CD14-positive monocyte (primary cell): ENCODE results near the gene ULK4. TPM values are rescaled to one million over a fixed set of nuclear protein-coding genes. Genes with fewer than 3 reads are reported as not detected.

ENCODE experiments used
- DNase-seq, 3 donors: peaks; one replicate each; pipeline ENCODE4 v3.0.0-alpha.2; 2011 to 2022
- H2AFZ ChIP-seq: 2 replicates; pipeline ENCODE4 v1.6.0; 2012; ENCODE audit warnings: mild to moderate bottlenecking, low read depth, low read length, inconsistent platforms; ENCODE audit not compliant: insufficient read depth, poor library complexity, severe bottlenecking
- H3K27ac ChIP-seq, 2 donors: 1 replicate in 1 of 2; 2 replicates in 1 of 2; pipeline ENCODE4 v1.5.1; 2012 to 2013; ENCODE audit warnings: low read length in 2 of 2, control low read depth in 1 of 2, inconsistent platforms in 1 of 2, low read depth in 1 of 2, mild to moderate bottlenecking in 1 of 2
- H3K27me3 ChIP-seq, 2 donors: one replicate each; pipeline versions ENCODE4 v1.6.0 to v1.6.1; 2011 to 2013; ENCODE audit warnings: low read length in 2 of 2; ENCODE audit not compliant: control insufficient read depth in 2 of 2, insufficient read depth in 2 of 2
- H3K36me3 ChIP-seq, 2 donors: replicated peaks in 1 of 2; 1 replicate in 1 of 2; 2 replicates in 1 of 2; pipeline versions ENCODE4 v1.5.1 to v1.6.1; 2012 to 2013; ENCODE audit warnings: low read length in 2 of 2, control low read depth in 1 of 2, inconsistent platforms in 1 of 2, mild to moderate bottlenecking in 1 of 2; ENCODE audit not compliant: insufficient read depth in 2 of 2, control insufficient read depth in 1 of 2
- H3K4me1 ChIP-seq, 2 donors: 1 replicate in 1 of 2; 2 replicates in 1 of 2; pipeline versions ENCODE4 v1.5.1 to v1.6.1; 2012 to 2013; ENCODE audit warnings: low read length in 2 of 2, control low read depth in 1 of 2, inconsistent platforms in 1 of 2, mild to moderate bottlenecking in 1 of 2, moderate library complexity in 1 of 2; ENCODE audit not compliant: insufficient read depth in 2 of 2, control insufficient read depth in 1 of 2
- H3K4me2 ChIP-seq: replicated peaks from 2 replicates; pipeline ENCODE3; 2012; ENCODE audit warnings: low read length, moderate library complexity, mild to moderate bottlenecking; ENCODE audit not compliant: poor library complexity, severe bottlenecking; ENCODE audit errors: extremely low read depth
- H3K4me3 ChIP-seq, 3 experiments: fragments of 200-600 bp in 1 of 3; sonication (generic) in 1 of 3; replicated peaks in 1 of 3; 1 replicate in 2 of 3; 2 replicates in 1 of 3; pipeline ENCODE4 v1.5.1; 2011 to 2013; ENCODE audit warnings: low read length in 3 of 3, mild to moderate bottlenecking in 3 of 3, control low read depth in 2 of 3, low read depth in 2 of 3, inconsistent platforms in 1 of 3, moderate library complexity in 1 of 3
- H3K79me2 ChIP-seq: 2 replicates; pipeline ENCODE4 v1.6.0; 2012; ENCODE audit warnings: mild to moderate bottlenecking, control low read depth, inconsistent platforms, low read length, moderate library complexity; ENCODE audit not compliant: insufficient read depth
- H3K9ac ChIP-seq: 2 replicates; pipeline ENCODE4 v1.6.0; 2017; ENCODE audit warnings: low read length, mild to moderate bottlenecking; ENCODE audit not compliant: insufficient read depth, poor library complexity, severe bottlenecking
- H3K9me3 ChIP-seq, 2 donors: replicated peaks in 1 of 2; 1 replicate in 1 of 2; 2 replicates in 1 of 2; pipeline versions ENCODE4 v1.5.1 to v1.6.1; 2012 to 2013; ENCODE audit warnings: low read length in 2 of 2, control low read depth in 1 of 2; ENCODE audit not compliant: control insufficient read depth in 1 of 2, insufficient read depth in 1 of 2
- H4K20me1 ChIP-seq: 2 replicates; pipeline ENCODE4 v1.6.0; 2012; ENCODE audit warnings: mild to moderate bottlenecking, low read length, control low read depth, moderate library complexity; ENCODE audit not compliant: insufficient read depth
- H3K27ac Mint-ChIP-seq, 7 donors: one replicate each; pipeline ENCODE4 v1.8.0; 2020; ENCODE audit warnings: mild to moderate bottlenecking in 7 of 7, mixed read lengths in 7 of 7, moderate library complexity in 6 of 7, inconsistent platforms in 2 of 7
- H3K27me3 Mint-ChIP-seq, 3 donors: one replicate each; pipeline ENCODE4 v1.8.0; 2021 to 2022; ENCODE audit warnings: low read depth in 3 of 3, mild to moderate bottlenecking in 3 of 3, mixed read lengths in 3 of 3, moderate library complexity in 3 of 3, inconsistent platforms in 1 of 3
- H3K36me3 Mint-ChIP-seq, 2 donors: one replicate each; pipeline ENCODE4 v1.8.0; 2020; ENCODE audit warnings: mixed read lengths in 2 of 2, inconsistent platforms in 1 of 2, mild to moderate bottlenecking in 1 of 2
- H3K4me1 Mint-ChIP-seq: one replicate; pipeline ENCODE4 v1.8.0; 2020; ENCODE audit warnings: mild to moderate bottlenecking, mixed read lengths
- H3K4me3 Mint-ChIP-seq, 2 donors: one replicate each; pipeline ENCODE4 v1.8.0; 2020; ENCODE audit warnings: mild to moderate bottlenecking in 2 of 2, mixed read lengths in 2 of 2, moderate library complexity in 1 of 2
- H3K9me3 Mint-ChIP-seq, 7 donors: one replicate each; pipeline ENCODE4 v1.8.0; 2020 to 2022; ENCODE audit warnings: mixed read lengths in 7 of 7, mild to moderate bottlenecking in 6 of 7, moderate library complexity in 6 of 7, inconsistent platforms in 2 of 7
- CTCF ChIP-seq: fragments of 200-600 bp; IDR thresholded peaks from one replicate; pipeline ENCODE4 v1.8.0; 2022; ENCODE audit warnings: antibody characterized with exemption, mild to moderate bottlenecking
- WGBS: methylation state at CpG from one replicate; pipeline ENCODE4 v1.1.5; 2013; ENCODE audit warnings: missing lambda C conversion rate; ENCODE audit not compliant: insufficient coverage; 5-methylcytosine and 5-hydroxymethylcytosine counted together
- intact Hi-C, 2 donors: fragments of 100-400 bp; cut with micrococcal nuclease; formaldehyde crosslinking; loops; one replicate each; pipeline versions ENCODE4 v1.15.0 to v1.15.1; 2023
- polyA plus RNA-seq, 3 donors: library from polyadenylated mRNA; depleted of rRNA in 1 of 3; unstranded in 2 of 3; stranded (reverse) in 1 of 3; fragments of 300-500 nt in 2 of 3; fragments of >200 nt in 1 of 3; fragmentation: Illumina TruSeq in 2 of 3; gene quantifications; 1 replicate in 2 of 3; 2 replicates in 1 of 3; pipeline ENCODE4 v1.2.3, GENCODE V29; 2012 to 2021

ULK4 gene
- polyA plus RNA-seq, 3 donors, result 6.7 to 14.0 (median 11.8) TPM

GRCh38 chr3:41933154-41933676, 28.7 kb downstream of the ULK4 start:
- H3K4me3 Mint-ChIP-seq, result no peak overlapping the region
- Histone ChIP-seq H3K36me3 (no peaks in the 10 kb centered on the region), H3K4me2 (no peak overlapping the region), H3K79me2 (no peaks in the 10 kb centered on the region), H3K4me3 (no peak overlapping the region), H3K9me3 (no peaks in the 10 kb centered on the region), H2AFZ (no peak overlapping the region), H3K9ac (no peak overlapping the region), H3K27me3 (no peaks in the 10 kb centered on the region), H4K20me1 (no peaks in the 10 kb centered on the region), H3K27ac (no peak overlapping the region), H3K4me1 (no peaks in the 10 kb centered on the region)
- peaks cover 1 to 2% (median 1%) of the 10 kb centered on the region in 3 donors for H3K27me3 Mint-ChIP-seq
- TF ChIP-seq CTCF, result no peak
- intact Hi-C loops, result no loop called here
- H3K9me3 Mint-ChIP-seq, result peaks cover 0 to 10% (median 3%) of the 10 kb centered on the region in 7 donors
- H3K4me1 Mint-ChIP-seq, result no peaks in the 10 kb centered on the region
- peaks cover 36 to 46% of the 10 kb centered on the region in 2 donors for H3K36me3 Mint-ChIP-seq
- H3K27ac Mint-ChIP-seq, result no peak overlapping the region
- WGBS, result 60% methylated on average over 1 of the region's 3 CpGs
- no peak for DNase-seq

- Histone ChIP-seq H3K4me2 (no peak overlapping the region), H3K36me3 (no peaks in the 10 kb centered on the region), H3K9ac (no peak overlapping the region), H3K79me2 (no peaks in the 10 kb centered on the region), H3K27ac (no peak overlapping the region), H3K27me3 (no peaks in the 10 kb centered on the region), H3K9me3 (no peaks in the 10 kb centered on the region), H2AFZ (no peak overlapping the region), H3K4me3 (no peak overlapping the region), H3K4me1 (no peaks in the 10 kb centered on the region), H4K20me1 (no peaks in the 10 kb centered on the region)
- Mint-ChIP-seq H3K4me1 (no peaks in the 10 kb centered on the region), H3K36me3 (peaks cover 40 to 50% of the 10 kb centered on the region in 2 donors), H3K27ac (no peak overlapping the region), H3K4me3 (no peak overlapping the region), H3K9me3 (peaks cover 0 to 12% (median 3%) of the 10 kb centered on the region in 7 donors), H3K27me3 (peaks cover 1 to 2% (median 1%) of the 10 kb centered on the region in 3 donors)
- intact Hi-C loops, result no loop called here
- no peak for DNase-seq
- no peak for TF ChIP-seq CTCF
- WGBS, result no CpG with 5 or more reads among the region's 2 CpGs
Observed at GRCh38 chr3:41932464-41932863, 29.4 kb downstream of the ULK4 start.
